Measurements from ENCODE around the gene RPL34.
"Not testable (repeated sequence)": the region's sequence is repeated elsewhere in the genome, so short reads cannot be mapped to it uniquely, and the experiment has no call there.

DNA sequence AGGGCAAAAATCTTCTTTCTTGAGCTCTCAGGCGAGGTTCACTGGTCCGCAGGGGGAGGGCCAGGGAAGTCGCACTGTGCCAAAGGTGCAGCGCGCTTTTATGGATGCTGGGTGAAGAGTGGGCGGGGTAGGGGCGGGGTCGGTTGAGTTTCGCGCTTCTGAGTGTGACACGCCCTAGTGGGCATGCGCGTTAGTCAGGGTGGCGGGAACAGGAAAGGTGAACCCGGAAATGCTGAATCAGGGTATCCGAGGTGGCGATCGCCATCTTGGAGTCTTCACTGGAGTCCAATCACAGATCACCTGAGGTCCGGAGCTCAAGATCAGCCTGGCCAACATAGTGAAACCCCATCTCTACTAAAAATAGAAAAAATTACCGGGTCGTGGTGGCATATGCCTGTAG, 26.1 kb upstream of the RPL34 start:
- TF ChIP-seq, protein P1, sequence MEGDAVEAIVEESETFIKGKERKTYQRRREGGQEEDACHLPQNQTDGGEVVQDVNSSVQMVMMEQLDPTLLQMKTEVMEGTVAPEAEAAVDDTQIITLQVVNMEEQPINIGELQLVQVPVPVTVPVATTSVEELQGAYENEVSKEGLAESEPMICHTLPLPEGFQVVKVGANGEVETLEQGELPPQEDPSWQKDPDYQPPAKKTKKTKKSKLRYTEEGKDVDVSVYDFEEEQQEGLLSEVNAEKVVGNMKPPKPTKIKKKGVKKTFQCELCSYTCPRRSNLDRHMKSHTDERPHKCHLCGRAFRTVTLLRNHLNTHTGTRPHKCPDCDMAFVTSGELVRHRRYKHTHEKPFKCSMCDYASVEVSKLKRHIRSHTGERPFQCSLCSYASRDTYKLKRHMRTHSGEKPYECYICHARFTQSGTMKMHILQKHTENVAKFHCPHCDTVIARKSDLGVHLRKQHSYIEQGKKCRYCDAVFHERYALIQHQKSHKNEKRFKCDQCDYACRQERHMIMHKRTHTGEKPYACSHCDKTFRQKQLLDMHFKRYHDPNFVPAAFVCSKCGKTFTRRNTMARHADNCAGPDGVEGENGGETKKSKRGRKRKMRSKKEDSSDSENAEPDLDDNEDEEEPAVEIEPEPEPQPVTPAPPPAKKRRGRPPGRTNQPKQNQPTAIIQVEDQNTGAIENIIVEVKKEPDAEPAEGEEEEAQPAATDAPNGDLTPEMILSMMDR (conservative IDR thresholded peaks at IDR 0.05) = not testable (repeated sequence)
- not testable (repeated sequence) for TF ChIP-seq ZFX (IDR thresholded peaks at IDR 0.05)

Data from C4-2B (cell line).